Panc1 (cell line): Measurements from ENCODE around the gene GFER. TPM values are rescaled to one million over a fixed set of nuclear protein-coding genes. Genes with fewer than 3 reads are reported as not detected.

Experiments
- total RNA-seq: library from RNA; stranded (reverse); gene quantifications from one replicate; pipeline ENCODE4 v1.2.1, GENCODE V29; 2021; ENCODE audit not compliant: unreplicated experiment

The GFER gene
- total RNA-seq, 1 experiment from 2014 or later, result 49.2 TPM

Other genes with a start within 250 kb of the GFER start
- gene NME3, start 212.7 kb upstream of the GFER start, total RNA-seq, result 117 TPM
- gene EME2, start 211.4 kb upstream of the GFER start, total RNA-seq, result 53.4 TPM
- gene MRPS34, start 211.1 kb upstream of the GFER start, total RNA-seq, result 187 TPM
- 23.0 TPM for gene SPSB3, start 201.6 kb upstream of the GFER start, total RNA-seq
- gene NUBP2, start 201.2 kb upstream of the GFER start, total RNA-seq, result 85.8 TPM
- gene IGFALS, start 190.5 kb upstream of the GFER start, total RNA-seq, result 0.10 TPM
- 58.9 TPM for gene HAGH, start 157.4 kb upstream of the GFER start, total RNA-seq
- gene FAHD1, start 157.0 kb upstream of the GFER start, total RNA-seq, result 34.6 TPM
- not detected for gene MEIOB, start 112.0 kb upstream of the GFER start, total RNA-seq
- 3.3 TPM for gene HS3ST6, start 65.8 kb upstream of the GFER start, total RNA-seq
- 25.3 TPM for gene MSRB1, start 41.0 kb upstream of the GFER start, total RNA-seq
- gene RPL3L, start 29.5 kb upstream of the GFER start, total RNA-seq, result 0.26 TPM
- 287 TPM for gene NDUFB10, start 24.7 kb upstream of the GFER start, total RNA-seq
- 2,794 TPM for gene RPS2, start 19.4 kb upstream of the GFER start, total RNA-seq
- not detected for gene RNF151, start 17.3 kb upstream of the GFER start, total RNA-seq
- 42.4 TPM for gene TBL3, start 12.1 kb upstream of the GFER start, total RNA-seq
- 4.0 TPM for gene NOXO1, start 2.7 kb upstream of the GFER start, total RNA-seq
- 15.2 TPM for gene SYNGR3, start 5.8 kb downstream of the GFER start, total RNA-seq
- gene ZNF598, start 25.6 kb downstream of the GFER start, total RNA-seq, result 85.7 TPM
- 15.3 TPM for gene NPW, start 35.6 kb downstream of the GFER start, total RNA-seq
- 174 TPM for gene NHERF2, start 42.7 kb downstream of the GFER start, total RNA-seq
- 39.8 TPM for gene NTHL1, start 63.6 kb downstream of the GFER start, total RNA-seq
- gene TSC2, start 63.8 kb downstream of the GFER start, total RNA-seq, result 115 TPM
- gene PKD1, start 151.7 kb downstream of the GFER start, total RNA-seq, result 279 TPM
- gene RAB26, start 164.4 kb downstream of the GFER start, total RNA-seq, result 92.2 TPM
- 108 TPM for gene TRAF7, start 171.6 kb downstream of the GFER start, total RNA-seq
- gene CASKIN1, start 212.4 kb downstream of the GFER start, total RNA-seq, result 4.5 TPM
- gene MLST8, start 221.3 kb downstream of the GFER start, total RNA-seq, result 91.1 TPM
- 8.7 TPM for gene BRICD5, start 226.7 kb downstream of the GFER start, total RNA-seq
- gene PGP, start 230.6 kb downstream of the GFER start, total RNA-seq, result 48.7 TPM
- gene E4F1, start 239.4 kb downstream of the GFER start, total RNA-seq, result 50.8 TPM